Measurements from ENCODE around the gene LRRC37A2. TPM values are rescaled to one million over a fixed set of nuclear protein-coding genes. Genes with fewer than 3 reads are reported as not detected.

The LRRC37A2 gene
- total RNA-seq, 1 donor from 2014 or later, result 21.6 TPM

Small RNA genes within 50 kb of the gene (small RNA-seq; reads per million reads assigned to genes)
- not detected for gene RN7SL199P

Other genes with a start within 250 kb of the LRRC37A2 start
- 3.4 TPM for gene LRRC37A, start 217.3 kb upstream of the LRRC37A2 start, total RNA-seq
- 14.0 TPM for gene ARL17B, start 150.7 kb upstream of the LRRC37A2 start, total RNA-seq
- gene ARL17A, start 67.2 kb downstream of the LRRC37A2 start, total RNA-seq, result 10.8 TPM
- 36.1 TPM for gene NSF, start 78.2 kb downstream of the LRRC37A2 start, total RNA-seq

All from vagina (tissue), 1 donor.